ENCODE results near the gene GMPPA. TPM values are rescaled to one million over a fixed set of nuclear protein-coding genes. Genes with fewer than 3 reads are reported as not detected.

The GMPPA gene
- total RNA-seq, 2 donors from 2014 or later: 21.6 to 23.3 TPM

DNA sequence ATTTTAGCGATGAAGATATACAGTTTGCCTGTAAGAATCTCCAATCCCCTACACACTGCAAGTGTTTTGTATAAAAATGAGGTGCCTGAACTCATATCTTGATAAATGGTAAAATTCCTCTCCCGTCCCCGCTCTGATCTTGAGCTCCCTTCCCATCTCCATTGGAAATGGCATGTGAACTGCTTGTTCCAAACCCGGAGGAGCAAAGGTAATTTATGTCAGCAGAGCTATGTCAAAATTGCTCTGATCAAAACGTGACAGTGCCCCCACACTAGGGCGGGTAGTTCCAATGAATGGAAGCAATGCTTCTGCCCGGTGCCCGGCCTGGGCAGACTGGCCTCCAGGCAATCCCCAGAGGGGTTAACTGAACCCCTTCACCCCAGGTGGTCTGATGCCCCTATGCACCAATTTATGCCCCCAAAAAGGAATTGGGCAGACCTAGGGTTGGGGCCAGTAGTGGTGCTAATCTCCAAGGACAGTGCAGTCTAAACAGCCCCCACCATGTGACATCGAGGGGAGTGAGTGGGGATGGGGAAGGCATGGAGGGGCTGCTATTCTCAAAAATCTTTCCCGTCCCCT, 3.6 kb upstream of the GMPPA start:
- Histone ChIP-seq H3K4me1 (peaks cover 0 to 59% of the 10 kb centered on the region in 2 donors), H3K27ac (peak overlapping the region; percentile 98 to 99), H3K9me3 (no peaks in the 10 kb centered on the region), H3K4me3 (no peak overlapping the region), H3K36me3 (peaks cover 20% of the 10 kb centered on the region), H3K27me3 (no peaks in the 10 kb centered on the region)
- DNase-seq (ENCODE audit: low spot score): no peak
- TF ChIP-seq, protein P1, sequence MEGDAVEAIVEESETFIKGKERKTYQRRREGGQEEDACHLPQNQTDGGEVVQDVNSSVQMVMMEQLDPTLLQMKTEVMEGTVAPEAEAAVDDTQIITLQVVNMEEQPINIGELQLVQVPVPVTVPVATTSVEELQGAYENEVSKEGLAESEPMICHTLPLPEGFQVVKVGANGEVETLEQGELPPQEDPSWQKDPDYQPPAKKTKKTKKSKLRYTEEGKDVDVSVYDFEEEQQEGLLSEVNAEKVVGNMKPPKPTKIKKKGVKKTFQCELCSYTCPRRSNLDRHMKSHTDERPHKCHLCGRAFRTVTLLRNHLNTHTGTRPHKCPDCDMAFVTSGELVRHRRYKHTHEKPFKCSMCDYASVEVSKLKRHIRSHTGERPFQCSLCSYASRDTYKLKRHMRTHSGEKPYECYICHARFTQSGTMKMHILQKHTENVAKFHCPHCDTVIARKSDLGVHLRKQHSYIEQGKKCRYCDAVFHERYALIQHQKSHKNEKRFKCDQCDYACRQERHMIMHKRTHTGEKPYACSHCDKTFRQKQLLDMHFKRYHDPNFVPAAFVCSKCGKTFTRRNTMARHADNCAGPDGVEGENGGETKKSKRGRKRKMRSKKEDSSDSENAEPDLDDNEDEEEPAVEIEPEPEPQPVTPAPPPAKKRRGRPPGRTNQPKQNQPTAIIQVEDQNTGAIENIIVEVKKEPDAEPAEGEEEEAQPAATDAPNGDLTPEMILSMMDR (IDR thresholded peaks at IDR 0.05): no peak

DNA sequence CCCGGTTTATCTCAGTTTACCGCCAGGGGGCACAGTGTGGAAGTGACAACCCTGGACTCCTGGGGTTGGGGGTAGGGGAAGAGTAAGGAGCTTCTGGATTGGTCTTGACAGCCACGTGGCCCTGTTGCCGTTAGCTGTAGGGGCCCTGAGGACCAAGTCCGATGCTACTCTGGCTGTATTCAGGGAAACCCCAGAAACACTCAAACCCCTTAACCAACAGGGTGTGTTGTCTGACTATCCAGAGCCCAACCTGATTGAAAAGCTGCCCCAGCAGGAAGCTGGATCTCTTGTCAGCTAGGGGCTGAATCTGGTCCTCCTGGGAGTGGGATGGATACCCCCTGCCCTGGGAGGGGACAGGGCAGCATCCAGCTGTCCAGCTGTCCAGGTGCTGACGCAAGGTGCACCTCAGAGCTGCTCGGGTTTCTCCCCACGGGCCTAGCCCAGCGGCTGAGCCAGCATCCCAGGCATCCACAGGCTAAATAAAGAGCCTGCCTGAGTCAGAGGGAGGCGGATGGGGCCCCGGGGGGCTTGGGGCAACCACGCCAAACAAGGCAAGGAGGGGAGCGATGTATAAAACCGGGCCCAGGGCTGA, 3.1 kb upstream of the GMPPA start:
- peak; percentile 71 for DNase-seq (ENCODE audit: low spot score)
- Histone ChIP-seq H3K27ac (peak overlapping the region; percentile 98 to 99), H3K9me3 (no peaks in the 10 kb centered on the region), H3K4me1 (peaks cover 0 to 63% of the 10 kb centered on the region in 2 donors), H3K4me3 (no peak overlapping the region), H3K36me3 (peaks cover 14% of the 10 kb centered on the region), H3K27me3 (no peaks in the 10 kb centered on the region)
- TF ChIP-seq, protein P1 (IDR thresholded peaks at IDR 0.05): peak; percentile 59 to 76

DNA sequence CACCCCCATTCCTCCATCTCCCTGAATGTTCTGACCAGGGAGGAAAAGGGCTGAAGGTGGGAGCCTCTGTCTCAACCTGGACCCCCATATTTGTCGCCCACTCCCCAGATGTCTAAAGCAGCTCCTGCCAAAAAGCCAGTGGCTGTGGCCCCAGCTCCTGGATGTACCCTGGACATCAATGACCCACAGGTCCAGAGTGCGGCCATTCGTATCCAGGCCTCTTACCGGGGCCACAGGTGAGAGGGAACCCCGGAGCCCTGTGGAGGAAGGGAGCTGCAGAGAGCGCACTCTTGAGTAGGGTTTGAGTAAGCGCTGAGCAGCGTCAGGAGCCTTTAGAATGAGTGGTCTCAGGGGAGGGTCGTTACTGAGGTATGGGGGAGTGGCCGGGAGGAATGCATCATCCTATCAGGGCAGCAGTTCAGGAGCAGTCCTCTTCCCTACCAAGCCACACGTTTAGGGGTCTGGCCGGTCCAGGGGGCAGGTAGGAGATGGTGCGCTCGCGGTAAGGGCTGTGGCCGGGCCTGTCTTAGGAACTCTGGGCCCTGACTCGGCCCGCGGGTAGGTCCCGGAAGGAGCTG, 2.4 kb upstream of the GMPPA start:
- Histone ChIP-seq H3K4me3 (peak overlapping the region in 1 of 2 donors; percentile 80), H3K36me3 (peaks cover 10% of the 10 kb centered on the region), H3K4me1 (peaks cover 0 to 58% of the 10 kb centered on the region in 2 donors), H3K27me3 (no peaks in the 10 kb centered on the region), H3K9me3 (no peaks in the 10 kb centered on the region), H3K27ac (peak overlapping the region; percentile 98 to 99)
- TF ChIP-seq, protein P1 (IDR thresholded peaks at IDR 0.05): no peak
- DNase-seq (ENCODE audit: low spot score): no peak

DNA sequence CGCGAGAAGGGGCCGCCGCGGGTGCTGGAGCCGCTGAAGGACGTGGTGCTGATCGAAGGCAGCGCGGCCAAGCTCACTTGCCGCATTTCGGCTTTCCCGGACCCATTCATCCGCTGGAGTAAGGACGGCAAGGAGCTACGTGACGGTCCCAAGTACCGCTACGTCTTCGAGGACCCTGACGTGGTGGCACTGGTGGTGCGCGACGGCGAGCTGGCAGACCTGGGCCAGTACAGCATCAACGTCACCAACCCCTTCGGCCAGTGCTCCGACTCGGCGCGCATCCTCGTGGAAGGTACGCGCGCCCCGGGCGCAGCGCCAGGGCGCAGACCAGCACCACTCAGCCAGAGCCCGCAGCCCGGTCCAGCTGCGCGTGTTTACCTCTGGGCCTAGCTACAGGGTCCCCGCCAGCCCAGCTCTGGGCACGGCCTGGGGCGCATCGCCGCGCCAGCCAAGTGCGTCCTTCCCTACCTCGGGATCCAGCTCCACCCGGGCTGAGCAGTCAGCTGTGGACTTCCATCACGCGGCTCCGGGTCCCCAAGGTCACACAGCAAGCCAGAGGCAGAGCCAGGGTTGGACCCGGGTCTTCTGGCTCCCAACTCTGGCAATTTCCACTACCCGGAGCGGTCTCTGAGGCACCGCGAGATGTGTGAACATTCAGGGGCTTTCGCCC, 1.7 kb upstream of the GMPPA start:
- Histone ChIP-seq H3K4me1 (peaks cover 0 to 54% of the 10 kb centered on the region in 2 donors), H3K4me3 (peak overlapping the region; percentile 80 to 87), H3K27ac (peak overlapping the region; percentile 98 to 99), H3K36me3 (peaks cover 8% of the 10 kb centered on the region), H3K9me3 (no peaks in the 10 kb centered on the region), H3K27me3 (no peaks in the 10 kb centered on the region)
- TF ChIP-seq, protein P1 (IDR thresholded peaks at IDR 0.05): no peak
- DNase-seq (ENCODE audit: low spot score): no peak

DNA sequence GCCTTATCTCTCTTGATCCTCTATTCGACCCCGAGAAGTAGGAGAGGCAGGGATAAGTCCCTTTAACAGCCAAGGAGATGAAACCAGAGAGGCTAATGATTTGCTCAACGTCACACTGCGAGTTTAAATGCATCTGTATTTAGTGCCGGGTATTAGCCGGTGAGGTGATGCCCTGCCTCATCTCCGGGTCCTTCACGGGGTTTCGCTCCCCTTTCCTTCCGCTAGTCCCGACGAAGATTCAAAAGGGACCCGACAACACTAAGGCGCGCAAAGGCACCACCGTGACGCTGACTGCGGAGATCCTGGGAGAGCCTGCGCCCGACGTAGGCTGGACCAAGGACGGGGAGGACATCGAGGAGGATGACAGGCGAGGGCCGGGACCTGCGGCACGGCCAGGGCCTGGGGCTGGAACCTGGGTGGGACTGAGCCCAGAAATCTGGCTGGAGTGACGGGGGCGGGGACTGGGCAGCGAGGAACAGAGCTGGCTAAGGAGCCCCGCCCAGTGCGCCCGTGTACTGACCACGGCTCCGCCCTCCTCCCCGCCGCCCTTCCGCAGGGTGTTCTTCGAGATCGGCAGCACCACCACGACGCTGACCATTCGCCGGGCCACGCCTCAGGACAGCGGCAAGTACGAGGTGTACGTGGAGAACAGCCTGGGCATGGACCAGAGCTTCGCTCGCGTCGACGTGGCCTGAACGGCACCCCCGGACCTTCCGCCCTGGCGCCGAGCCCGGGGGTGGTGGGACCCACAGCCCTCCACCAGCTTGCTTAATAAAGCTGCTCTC, 1.0 kb upstream of the GMPPA start:
- peaks cover 0 to 54% of the 10 kb centered on the region in 2 donors for H3K4me1 ChIP-seq
- H3K27me3 ChIP-seq: no peaks in the 10 kb centered on the region
- peak; percentile 90 for DNase-seq (ENCODE audit: low spot score)
- peak overlapping the region; percentile 80 to 87 for H3K4me3 ChIP-seq
- TF ChIP-seq, protein P1 (IDR thresholded peaks at IDR 0.05): no peak
- H3K9me3 ChIP-seq: no peaks in the 10 kb centered on the region
- peaks cover 1% of the 10 kb centered on the region for H3K36me3 ChIP-seq
- peak overlapping the region; percentile 98 to 99 for H3K27ac ChIP-seq

All from right atrium auricular region (tissue), 2 donors.